GM21723 (cell line): ENCODE measurements around the gene WWC1.
"Not testable (repeated sequence)": the region's sequence is repeated elsewhere in the genome, so short reads cannot be mapped to it uniquely, and the experiment has no call there.

ENCODE experiments used
- ATAC-seq: cut with Tn5 transposase; IDR thresholded peaks from one replicate; pipeline ENCODE4 v1.9.1; 2021; ENCODE audit warnings: mild to moderate bottlenecking, moderate library complexity; ENCODE audit not compliant: unreplicated experiment

The WWC1 gene

DNA sequence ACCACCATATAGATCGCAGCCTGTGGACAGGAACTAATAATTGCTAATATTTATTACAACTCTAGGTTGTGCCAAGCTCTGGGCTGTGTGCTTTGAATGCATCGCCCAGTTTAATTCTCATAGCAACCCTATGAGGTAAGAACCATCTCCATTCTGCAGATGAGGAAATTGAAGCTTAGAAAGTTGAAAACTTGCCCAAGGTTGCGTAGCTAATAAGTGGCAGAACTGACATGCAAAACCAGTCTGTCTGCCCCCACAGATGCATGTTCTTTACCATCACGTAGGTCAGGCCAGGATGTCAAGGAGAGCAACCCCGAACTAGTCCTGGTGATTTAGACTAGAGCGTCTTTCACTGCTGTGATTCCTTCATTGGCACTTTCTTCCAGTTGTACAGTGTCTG lies 15.6 kb downstream of the WWC1 start:
- no peak for ATAC-seq

DNA sequence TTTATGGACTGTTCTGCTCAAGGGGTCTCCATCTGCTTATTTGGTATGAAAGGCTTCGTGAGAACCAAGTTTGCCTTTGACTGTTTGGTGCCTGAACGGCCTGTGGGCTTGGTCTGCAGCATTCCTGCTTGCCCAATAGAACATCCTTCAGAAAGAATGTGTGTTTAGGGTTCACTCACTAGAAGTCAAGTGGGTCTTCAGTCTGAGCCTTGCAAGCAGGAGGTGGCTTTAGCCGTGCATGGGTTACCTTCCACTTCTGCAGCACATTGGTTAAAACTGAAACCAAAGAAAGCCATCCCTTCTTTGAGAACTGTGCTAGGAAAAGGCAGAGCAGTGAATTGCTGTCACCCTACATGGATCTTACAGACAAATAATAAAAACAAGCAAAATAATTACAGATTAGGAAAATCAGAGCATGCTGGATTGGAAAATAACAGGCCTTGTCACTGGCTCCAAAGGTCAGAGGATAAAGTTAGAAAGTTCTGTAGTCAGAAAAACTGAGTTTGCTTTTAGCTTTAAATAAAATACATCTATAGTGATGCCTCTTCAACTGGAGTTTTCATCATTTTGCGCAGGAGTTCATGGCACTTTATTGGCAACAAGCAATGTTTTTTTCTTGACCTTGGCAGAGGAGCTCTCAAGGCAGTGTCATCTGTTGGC lies 16.6 kb downstream of the WWC1 start:
- no peak for ATAC-seq

DNA sequence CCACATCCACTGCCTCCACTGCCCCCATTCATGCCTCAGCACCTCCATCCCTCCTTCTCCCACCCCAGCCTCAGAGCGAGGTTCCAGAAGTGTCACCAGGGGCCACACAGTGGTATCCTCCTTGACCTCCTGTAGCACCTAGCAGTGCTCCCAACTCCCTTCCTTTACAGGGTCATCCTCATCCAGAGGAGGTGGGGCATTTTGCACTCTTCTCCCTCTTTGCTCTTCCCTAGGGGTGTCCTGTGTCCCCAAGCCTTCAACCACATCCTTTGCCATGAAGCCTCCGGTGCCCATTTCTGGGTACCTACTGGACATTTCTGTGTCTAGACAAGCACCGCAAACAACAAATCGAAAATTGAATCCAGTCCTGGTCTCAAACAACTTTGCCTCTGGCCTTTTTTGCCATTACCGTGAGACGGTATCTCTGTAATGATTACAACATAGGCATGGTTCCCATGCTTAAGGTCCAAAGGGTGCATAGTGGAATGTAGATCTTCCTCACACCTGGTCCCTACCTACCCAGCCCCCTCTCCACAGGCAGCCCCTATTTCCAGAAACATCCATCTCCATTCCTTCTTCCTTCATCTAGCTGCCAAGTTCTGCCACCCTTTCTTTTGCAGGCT lies 17.6 kb downstream of the WWC1 start:
- no peak for ATAC-seq

DNA sequence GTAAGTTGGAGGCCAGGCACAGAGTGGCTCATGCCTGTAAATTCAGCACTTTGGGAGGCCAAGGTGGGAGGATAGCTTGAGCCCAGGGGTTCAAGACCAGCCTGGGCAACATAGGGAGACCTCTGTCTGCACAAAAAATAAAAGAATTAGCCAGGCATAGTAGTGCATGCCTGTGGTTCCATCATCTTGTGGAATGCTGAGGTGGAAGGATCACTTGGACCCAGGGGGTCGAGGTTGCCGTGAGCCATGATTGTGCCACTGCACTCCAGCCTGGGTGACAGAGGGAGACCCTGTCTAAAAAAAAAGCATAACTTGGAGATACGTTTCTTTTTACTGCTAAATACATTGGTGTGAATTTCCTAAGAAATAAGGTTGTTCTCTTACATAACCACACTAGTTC lies 19.1 kb downstream of the WWC1 start:
- ATAC-seq: not testable (repeated sequence)

DNA sequence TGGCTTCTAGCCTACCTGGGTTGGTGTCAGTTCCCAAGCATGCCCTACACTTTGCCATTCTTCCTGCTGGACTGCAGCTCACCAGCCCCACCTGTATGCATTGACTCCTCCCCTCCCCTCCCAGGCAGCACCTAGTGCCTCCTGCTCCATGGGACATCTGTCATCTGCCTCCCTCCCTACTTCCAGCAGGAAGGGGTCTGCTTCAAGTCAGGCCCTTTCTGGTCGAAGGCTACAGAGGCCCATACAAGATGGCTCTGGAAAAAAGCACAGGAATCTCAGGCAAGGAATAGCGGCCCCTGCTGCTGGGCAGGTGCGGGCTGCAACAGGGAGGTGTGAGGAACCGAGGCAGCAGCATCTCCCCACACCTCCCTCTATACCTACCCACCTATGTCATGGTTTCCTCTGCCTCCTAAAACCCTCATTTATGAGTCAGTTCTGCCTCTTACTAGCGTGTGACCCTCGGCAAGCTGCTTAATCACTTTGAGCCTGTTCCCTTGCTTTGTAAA lies 19.7 kb downstream of the WWC1 start:
- ATAC-seq: no peak

DNA sequence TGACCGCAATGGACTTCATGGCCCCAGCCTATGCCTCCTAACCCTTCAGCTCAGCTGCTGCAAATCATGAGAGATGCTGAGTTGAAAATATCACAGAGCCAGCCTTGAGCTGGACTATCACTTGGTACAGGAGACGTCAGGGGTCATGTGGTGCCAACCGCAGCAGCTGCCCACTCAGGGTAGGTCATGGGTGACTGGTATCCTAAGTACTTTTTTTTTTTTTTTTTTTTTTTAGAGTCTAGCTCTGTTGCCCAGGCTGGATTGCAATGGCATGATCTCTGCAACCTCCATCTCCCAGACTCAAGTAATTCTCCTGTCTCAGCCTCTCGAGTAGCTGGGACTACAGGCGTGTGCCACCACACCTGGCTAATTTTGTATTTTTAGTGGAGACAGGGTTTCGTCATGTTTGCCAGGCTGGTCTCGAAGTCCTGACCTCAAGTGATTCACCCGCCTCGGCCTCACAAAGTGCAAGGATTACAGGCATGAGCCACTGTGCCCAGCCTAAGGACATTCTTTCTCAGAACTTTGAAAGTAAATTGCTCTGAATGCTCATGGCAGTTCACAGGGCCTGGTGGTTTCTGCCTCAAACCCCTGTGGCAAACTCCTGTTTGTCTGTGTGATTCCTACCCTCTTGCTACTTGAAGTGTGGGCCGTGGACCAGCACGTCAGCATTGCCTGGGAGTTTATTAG lies 21.3 kb downstream of the WWC1 start:
- ATAC-seq: no peak

DNA sequence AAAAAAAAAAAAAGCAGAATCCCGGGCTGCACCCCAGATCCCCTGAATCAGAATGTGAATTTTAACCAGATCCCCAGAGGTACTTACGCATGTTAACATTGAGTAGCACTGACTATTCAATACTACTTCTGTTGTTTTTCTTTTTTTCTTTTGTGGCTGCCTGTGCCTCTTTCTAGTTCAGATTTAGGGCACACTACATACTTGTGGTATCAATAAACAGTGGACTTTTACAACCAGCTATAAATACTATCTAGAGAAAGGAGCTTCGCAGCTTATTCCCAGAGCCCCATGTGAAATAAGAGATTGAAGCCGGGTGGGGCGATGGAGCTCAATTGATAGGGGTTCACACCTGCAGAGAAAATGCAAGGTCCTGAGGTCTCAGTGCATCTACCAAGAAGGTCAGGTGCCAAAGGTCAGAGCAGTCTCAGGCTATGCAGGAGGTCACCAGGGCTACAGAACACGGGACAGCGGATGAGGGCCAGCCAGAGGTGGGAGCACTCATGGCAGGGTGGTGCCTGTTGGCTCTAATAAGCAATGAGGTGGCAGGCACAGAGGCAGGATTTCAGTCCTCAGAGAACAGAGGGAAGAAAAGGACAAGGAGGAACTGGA lies 22.3 kb downstream of the WWC1 start:
- ATAC-seq: no peak

DNA sequence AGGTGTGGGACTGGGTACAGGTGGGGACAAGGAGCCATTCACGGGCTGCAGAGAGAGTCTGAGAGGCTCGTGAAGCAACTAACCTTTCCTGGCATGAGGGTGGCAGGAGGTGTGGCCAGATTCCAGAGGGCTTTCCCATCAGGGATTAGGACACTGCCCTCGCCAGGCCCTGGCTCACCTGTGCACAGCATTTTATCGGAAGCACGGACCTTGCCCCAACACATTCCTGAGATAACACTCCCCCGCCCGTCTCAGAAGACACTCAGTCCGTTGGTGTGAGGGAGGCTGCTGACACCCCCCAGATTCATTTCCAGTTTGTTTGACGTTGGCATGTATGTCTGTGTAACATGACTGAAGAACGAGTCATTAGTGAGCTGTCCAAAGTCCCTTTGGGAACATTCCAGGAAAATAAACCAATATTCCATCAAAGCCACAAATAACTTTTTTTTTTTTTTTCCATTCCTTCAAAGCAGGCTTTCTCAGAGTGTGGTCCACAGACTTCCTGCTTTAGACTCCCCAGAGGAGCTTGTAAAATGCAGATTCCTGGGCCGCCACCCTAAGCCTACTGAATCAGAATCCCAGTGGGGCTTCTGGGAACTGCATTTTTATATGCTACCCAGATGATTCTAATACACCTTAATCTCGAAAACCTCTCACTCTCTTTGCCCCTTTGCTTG lies 23.4 kb downstream of the WWC1 start:
- no peak for ATAC-seq

DNA sequence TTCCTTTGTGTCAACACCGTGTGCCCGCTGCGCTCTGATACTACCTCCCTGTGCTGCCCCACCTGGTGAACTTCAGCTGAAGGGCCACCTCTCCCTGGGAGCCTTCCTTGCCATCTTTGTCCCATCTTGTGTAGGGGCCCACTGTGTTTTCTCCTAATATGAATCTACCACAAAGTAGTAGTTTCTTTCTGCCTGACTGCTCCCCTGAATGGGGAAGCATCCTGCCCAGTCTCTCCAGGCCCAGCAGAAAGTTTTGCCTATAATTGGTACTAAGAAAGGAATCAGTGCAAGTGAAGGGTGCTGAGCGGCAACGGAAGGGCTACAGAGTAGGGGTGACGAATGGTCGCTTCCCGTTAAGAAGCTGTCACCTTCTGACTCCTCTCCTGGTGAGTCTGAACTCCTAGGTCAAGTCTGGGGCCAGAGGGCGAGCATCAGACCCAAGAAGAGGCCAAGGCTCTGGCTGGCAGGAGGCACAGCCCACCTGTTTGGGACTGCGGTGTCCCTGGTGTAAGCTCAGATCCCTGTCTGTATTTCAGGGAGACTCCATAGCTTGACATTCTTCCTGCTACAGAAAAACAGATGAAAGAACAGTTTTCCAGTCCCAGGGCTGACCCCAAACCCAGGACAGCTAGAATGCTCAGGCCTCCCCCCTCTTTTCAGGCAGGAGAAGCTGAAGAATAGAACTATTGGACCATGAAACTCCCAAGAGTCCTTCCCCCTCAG lies 24.1 kb downstream of the WWC1 start:
- ATAC-seq: no peak

DNA sequence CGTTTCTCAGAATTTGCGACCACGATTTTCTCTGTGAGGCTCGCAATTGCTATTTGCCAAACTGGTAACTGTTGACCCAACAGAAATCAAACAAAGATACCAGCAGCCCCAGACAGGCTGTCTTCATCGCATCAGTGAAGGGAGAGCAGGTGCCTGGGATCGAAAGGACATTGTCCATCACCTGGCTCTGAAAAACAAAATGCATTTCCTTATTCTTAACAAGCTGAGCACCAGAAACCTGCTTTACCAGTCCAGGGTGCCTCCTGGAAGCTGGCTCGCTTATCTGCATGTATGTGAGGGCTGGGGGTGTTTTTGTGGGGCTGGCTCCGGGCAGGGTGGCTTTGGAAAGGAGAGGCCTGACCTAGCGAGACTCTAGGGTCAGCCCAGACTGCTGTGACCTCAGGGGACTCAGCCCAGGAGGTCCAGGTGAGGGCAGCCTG lies 24.7 kb downstream of the WWC1 start:
- no peak for ATAC-seq

DNA sequence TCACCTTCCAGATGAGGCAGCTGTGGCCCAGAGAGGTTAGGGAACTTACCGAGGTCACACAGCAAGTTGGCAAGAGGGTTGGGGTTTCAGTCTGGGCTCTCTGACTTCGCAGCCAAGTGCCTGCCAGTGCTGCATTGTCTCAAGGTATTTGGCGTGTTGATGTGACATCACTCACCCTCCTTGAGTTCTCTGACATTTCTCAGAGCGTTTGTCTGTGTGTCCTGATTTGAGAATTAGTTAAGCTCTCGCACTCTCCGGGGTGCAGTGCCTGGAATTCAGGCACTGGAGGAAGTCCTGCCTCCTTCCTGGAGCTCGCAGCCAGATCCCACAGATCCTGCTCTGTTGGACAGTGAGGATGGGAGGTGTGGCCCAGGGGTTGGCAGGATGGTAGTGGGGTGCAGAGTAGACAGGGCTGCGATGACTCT lies 25.7 kb downstream of the WWC1 start:
- ATAC-seq: no peak

DNA sequence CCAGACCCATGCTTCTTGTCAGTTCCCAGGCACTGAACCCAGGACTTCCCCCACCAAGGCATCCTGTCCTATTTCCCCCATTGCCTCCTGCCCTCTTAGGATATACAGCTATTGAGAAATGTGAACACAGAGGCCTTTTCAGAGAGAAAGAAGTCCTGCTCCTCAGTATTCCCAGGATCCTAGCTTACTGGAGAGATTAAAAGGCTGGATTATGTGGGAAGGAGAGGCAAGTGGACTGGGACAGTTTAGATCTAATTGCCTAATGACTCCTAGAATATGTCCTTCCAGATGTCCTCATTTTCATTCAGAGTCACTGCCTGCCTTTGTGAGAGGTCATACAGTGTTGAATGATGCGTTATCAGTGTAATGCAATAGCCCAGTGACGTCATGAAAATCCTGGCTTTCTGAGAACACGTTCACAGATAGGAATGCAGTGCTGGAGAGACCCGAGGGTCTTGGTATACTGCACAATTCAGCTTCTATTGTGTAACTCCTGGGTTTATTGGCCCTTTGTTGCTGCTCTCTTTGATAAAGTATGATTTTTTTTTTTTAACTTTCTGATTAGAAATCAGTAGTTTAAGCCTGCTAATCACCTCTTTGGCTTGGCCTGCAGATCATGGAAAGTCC lies 26.2 kb downstream of the WWC1 start:
- no peak for ATAC-seq

DNA sequence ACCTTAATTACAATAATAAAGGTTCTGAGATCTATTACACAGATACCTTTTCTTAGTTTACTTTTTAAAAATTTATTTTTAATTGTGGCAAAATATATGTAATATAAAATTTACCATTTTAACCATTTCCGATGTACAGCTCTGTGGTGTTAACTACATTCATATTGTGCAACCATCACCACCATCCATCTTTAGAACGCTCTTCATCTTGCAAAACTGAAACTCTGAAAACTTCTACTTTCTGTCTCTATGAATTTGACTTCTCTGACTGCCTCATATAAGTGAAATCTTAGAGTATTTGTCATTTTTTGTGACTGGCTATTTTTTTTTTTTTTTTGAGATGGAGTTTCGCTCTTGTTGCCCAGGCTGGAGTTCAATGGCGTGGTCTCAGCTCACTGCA lies 26.8 kb downstream of the WWC1 start:
- ATAC-seq: no peak

DNA sequence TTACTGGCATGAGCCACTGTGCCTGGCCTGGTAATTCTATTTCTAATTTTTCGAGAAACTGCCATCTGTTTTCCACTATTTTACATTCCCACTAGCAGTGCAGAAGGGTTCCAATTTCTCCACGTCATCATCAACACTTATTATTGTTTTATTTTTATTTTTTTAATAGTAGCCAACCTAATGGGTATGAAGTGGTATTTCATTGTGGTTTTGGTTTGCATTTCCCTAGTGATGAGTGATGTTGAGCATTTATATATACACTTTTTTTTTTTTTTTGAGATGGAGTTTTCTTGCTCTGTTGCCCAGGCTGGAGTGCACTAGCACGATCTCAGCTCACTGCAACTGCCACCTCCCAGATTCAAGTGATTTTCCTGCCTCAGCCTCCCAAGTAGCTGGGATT lies 28.3 kb downstream of the WWC1 start:
- no peak for ATAC-seq

DNA sequence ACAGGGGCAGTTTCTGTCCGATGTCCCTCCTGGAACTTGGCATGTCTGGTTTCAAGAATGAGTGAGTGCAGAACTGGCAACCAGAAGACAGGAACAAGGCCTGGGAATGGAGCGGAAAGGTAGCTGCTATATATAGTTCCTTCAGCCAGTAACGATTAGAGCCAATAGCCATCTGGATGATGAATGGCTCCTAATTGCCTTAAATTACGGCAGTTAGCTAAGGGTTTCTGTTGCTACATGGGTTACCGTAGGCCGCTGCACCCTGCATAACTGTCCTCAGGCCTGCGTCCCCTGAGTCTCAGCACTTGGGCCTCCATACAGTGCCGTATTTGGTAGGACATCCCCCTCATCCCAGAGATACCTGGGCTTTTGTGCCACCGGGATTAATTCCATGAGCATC lies 29.4 kb downstream of the WWC1 start:
- no peak for ATAC-seq

DNA sequence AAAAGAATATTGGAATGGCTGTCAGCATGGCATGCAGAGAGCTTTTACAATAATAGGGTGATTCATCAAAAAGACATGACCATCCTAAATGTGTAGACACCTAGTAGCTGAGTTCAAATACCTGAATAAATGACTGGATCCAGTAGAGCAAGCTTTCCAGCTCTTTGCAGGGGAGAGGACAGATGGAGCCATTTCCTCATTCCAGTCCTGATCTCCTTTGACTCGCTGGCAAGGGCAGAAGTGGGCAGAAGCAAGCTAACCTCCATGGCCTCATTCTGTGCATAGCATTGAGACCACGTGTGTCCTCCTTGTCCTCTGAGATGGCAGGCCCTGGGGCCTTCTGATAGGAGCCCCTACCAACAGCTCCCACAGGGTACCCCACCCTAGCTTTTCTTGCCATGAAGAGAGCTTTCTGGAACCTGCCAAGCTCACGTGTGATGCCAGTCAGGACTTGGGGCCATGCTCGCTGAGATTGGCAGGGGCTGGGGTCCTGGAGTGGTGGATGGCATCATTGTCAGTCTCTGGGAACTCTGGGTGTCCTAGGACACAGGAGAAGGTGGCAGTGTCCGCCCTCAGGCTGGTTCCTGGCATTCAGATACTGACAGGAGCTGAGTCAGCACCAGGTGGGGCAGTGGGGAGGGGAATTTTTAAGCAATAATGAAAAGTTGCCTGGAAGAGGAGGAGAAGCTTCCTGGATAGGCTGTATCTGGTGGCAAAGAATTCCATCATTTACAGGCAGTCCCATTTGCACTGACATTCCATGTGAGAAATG lies 33.6 kb downstream of the WWC1 start:
- ATAC-seq: no peak

DNA sequence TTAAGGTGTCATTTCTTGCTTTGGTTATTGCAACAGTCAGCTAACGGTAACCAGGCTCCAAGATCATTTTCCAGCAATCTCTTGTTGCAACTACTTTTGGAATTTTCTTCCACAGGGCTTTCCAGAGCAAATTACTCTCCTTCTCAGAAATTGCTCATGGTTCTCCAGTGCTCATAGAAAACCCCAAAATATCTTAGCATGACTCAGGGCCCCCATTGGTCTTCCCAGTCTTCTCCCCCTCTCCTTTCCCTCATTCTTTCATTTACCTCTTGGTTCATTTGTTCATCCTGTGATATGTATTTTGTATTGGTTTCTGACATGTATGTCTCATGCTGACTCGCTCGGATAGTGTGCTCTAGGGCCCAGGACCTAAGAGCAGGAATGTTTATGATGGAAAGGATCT lies 35.6 kb downstream of the WWC1 start:
- no peak for ATAC-seq

DNA sequence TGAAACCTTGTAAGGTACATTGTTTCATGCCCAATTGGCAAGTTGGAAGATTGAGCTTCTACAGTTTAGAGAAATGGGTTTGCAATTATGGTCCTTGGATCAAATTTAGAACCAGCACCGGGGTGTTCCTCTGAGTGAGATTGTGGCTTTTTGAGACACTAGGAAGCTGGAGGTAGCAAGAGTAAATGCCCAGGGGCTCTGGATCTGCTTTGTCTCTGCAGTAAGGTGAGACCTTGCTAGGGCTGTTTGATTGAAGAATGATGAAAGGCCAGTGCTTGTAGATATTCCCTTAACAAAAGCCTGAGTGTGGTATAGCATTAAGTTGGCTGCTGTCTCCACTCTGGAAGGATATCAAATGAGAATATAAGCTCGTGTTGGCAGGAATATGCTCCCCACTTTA lies 36.0 kb downstream of the WWC1 start:
- no peak for ATAC-seq

DNA sequence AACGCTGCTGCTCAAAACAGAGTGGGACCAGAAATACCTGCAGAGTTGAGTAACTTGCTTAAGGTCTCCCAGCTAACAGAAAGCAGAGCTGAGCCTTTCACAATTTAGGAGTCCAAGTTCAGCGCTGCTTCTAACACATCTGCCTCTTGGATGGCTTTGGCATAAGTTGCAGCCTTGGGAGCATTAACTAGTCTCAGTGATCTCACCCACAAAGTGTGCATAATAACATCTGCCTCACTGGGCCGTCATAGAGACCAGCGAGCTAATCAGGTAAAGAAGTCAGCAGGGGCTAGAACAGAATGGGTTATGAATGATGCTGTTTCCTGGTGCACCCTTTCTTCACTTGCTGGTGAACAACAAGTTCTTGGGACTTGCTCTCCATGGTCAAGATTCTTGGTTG lies 36.5 kb downstream of the WWC1 start:
- no peak for ATAC-seq
